PC-9 (cell line): ENCODE results near the gene RNF13. TPM values are rescaled to one million over a fixed set of nuclear protein-coding genes. Genes with fewer than 3 reads are reported as not detected.

ENCODE experiments used
- BruUV-seq: library from RNA; stranded (reverse); fragments of 400-500 nt; replicated peaks from 2 replicates; lab custom pipeline; 2021; lab: Mats Ljungman, UMichigan
- CTCF ChIA-PET: fragments of 300-600 bp; sonication (Branson Sonifier 250); formaldehyde crosslinking; loops from one replicate; lab custom pipeline; 2022; ENCODE audit warnings: antibody characterized with exemption; lab: Charles Lee
- POLR2A ChIA-PET: fragments of 300-600 bp; sonication (Branson Sonifier 250); formaldehyde crosslinking; loops from one replicate; lab custom pipeline; 2022; ENCODE audit warnings: antibody characterized with exemption; ENCODE audit not compliant: unreplicated experiment; lab: Charles Lee
- DNase-seq, 2 experiments: peaks; one replicate each; pipeline versions ENCODE4 v3.0.0 to v3.0.0-alpha.2; 2015 to 2022; ENCODE audit warnings: mixed read lengths in 1 of 2
- H2AFZ ChIP-seq: fragments of 200-600 bp; sonication (generic); 2 replicates; pipeline ENCODE4 v1.8.1; 2017; ENCODE audit warnings: antibody characterized with exemption
- H3F3A ChIP-seq: fragments of 200-600 bp; sonication (generic); 2 replicates; pipeline ENCODE4 v1.8.1; 2017; ENCODE audit warnings: antibody characterized with exemption, mild to moderate bottlenecking, low read depth; ENCODE audit not compliant: insufficient read depth
- H3K27ac ChIP-seq: fragments of 200-600 bp; sonication (generic); 2 replicates; pipeline ENCODE4 v1.6.1; 2016; ENCODE audit warnings: mixed run types
- H3K27me3 ChIP-seq: fragments of 200-600 bp; sonication (generic); 2 replicates; pipeline ENCODE4 v1.6.1; 2016; ENCODE audit warnings: low read depth, mixed run types; ENCODE audit not compliant: insufficient read depth
- H3K36me3 ChIP-seq: fragments of 200-600 bp; sonication (generic); 2 replicates; pipeline ENCODE4 v1.6.1; 2016; ENCODE audit warnings: low read depth, mixed run types
- H3K4me1 ChIP-seq: fragments of 200-600 bp; sonication (generic); replicated peaks from 2 replicates; pipeline ENCODE4 v1.6.1; 2016; ENCODE audit warnings: mixed run types; ENCODE audit not compliant: insufficient read depth
- H3K4me2 ChIP-seq: fragments of 200-600 bp; sonication (generic); 2 replicates; pipeline ENCODE4 v1.6.1; 2017; ENCODE audit warnings: mixed run types
- H3K4me3 ChIP-seq: fragments of 200-600 bp; sonication (generic); 2 replicates; pipeline ENCODE4 v1.6.1; 2016; ENCODE audit warnings: mixed run types
- H3K79me2 ChIP-seq: fragments of 200-600 bp; sonication (generic); 2 replicates; pipeline ENCODE4 v1.6.1; 2017; ENCODE audit warnings: low read depth, mixed run types
- H3K9me2 ChIP-seq: fragments of 200-600 bp; sonication (generic); 2 replicates; pipeline ENCODE4 v1.8.1; 2017; ENCODE audit warnings: mild to moderate bottlenecking; ENCODE audit not compliant: insufficient read depth
- H3K9me3 ChIP-seq: fragments of 200-600 bp; sonication (generic); 2 replicates; pipeline ENCODE4 v1.8.1; 2016; ENCODE audit warnings: low read depth; ENCODE audit not compliant: insufficient read depth
- H4K20me1 ChIP-seq: fragments of 200-600 bp; sonication (generic); 2 replicates; pipeline ENCODE4 v1.8.1; 2017; ENCODE audit not compliant: insufficient read depth
- CTCF ChIP-seq: fragments of 200-600 bp; sonication (generic); conservative IDR thresholded peaks from 2 replicates; pipeline ENCODE4 v1.6.1; 2017; ENCODE audit warnings: mixed run types, antibody characterized with exemption, mild to moderate bottlenecking, moderate library complexity
- EZH2 ChIP-seq: fragments of 200-600 bp; sonication (generic); IDR thresholded peaks from 2 replicates; pipeline ENCODE4 v1.8.0; 2017; ENCODE audit warnings: antibody characterized with exemption, low read depth
- intact Hi-C: fragments of 100-400 bp; cut with micrococcal nuclease; formaldehyde crosslinking; loops from one replicate; pipeline ENCODE4 v1.10.0; 2022; ENCODE audit not compliant: unreplicated experiment
- total RNA-seq: library from RNA; stranded (reverse); gene quantifications from 2 replicates; pipeline ENCODE4 v1.2.3, GENCODE V29; 2021

RNF13 gene
- total RNA-seq, 1 experiment from 2014 or later = 65.0 TPM

DNA sequence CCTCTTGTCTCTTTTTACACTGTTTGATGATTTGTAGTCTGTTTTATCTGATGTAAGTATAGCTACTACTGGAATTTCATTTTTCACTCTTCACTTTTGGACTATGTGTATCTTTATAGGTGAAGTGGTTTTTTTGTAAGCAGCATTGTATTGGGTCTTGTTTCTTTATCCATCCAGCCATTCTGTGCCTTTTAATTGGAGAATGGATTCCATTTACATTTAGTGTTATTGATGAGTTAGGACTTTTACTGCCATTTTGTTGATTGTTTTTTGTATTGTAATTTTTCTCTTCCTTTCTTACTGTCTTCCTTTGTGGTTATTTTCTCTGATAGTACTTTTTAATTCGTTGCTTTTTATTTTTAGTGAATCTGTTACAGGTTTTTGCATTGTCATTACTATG lies 54.5 kb downstream of the RNF13 start:
- ChIA-PET POLR2A (no interaction called here), CTCF (no interaction called here)
- TF ChIP-seq EZH2 (no peak), CTCF (no peak)
- Histone ChIP-seq H3K79me2 (peaks cover 8% of the 10 kb centered on the region; the same call in 1 of the 2 replicates), H3K4me3 (no peak overlapping the region), H3K36me3 (peaks cover 12% of the 10 kb centered on the region), H2AFZ (no peak overlapping the region), H3F3A (no peaks in the 10 kb centered on the region), H3K9me2 (no peaks in the 10 kb centered on the region), H3K27me3 (no peaks in the 10 kb centered on the region), H4K20me1 (peaks cover 8% of the 10 kb centered on the region; the same call in 1 of the 2 replicates), H3K27ac (no peak overlapping the region), H3K9me3 (peaks cover 8% of the 10 kb centered on the region; the same call in 1 of the 2 replicates), H3K4me2 (no peak overlapping the region), H3K4me1 (no peaks in the 10 kb centered on the region)
- BruUV-seq = no TSS peak
- intact Hi-C loops = no loop called here
- no peak for DNase-seq

DNA sequence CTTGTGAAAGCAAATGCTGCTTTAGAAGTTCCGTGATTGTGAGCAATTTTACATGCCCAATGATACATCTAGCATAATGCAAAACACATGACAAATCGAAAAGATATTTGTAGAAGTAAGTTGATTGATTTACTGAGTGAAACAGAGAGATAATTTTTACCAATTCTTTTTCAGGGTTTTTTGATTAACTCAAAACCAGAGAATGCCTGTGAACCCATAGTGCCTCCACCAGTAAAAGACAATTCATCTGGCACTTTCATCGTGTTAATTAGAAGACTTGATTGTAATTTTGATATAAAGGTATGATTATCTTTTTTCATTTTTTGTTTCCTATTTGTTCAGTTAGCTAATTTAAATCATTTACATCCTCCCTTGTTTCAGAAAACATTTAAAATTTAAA lies 58.8 kb downstream of the RNF13 start:
- CTCF ChIA-PET = no interaction called here
- Histone ChIP-seq H3F3A (no peaks in the 10 kb centered on the region), H3K9me2 (no peaks in the 10 kb centered on the region), H3K79me2 (peaks cover 8% of the 10 kb centered on the region; the same call in 1 of the 2 replicates), H3K4me1 (no peaks in the 10 kb centered on the region), H3K4me2 (no peak overlapping the region), H3K27me3 (no peaks in the 10 kb centered on the region), H3K9me3 (peaks cover 8% of the 10 kb centered on the region; the same call in 1 of the 2 replicates), H4K20me1 (peaks cover 8% of the 10 kb centered on the region), H2AFZ (no peak overlapping the region), H3K36me3 (peaks cover 22% of the 10 kb centered on the region), H3K27ac (no peak overlapping the region), H3K4me3 (no peak overlapping the region)
- POLR2A ChIA-PET = no interaction called here
- TF ChIP-seq EZH2 (no peak), CTCF (no peak)
- intact Hi-C loops = no loop called here
- DNase-seq = no peak
- no TSS peak for BruUV-seq

GRCh38 chr3:149872589-149872988 lies 59.6 kb downstream of the RNF13 start:
- H3K9me2 ChIP-seq = no peaks in the 10 kb centered on the region
- intact Hi-C loops = no loop called here
- no peak for DNase-seq
- H3K27ac ChIP-seq = peak overlapping the region; percentile 21; the same call in 1 of the 2 replicates
- peaks cover 8% of the 10 kb centered on the region; the same call in 1 of the 2 replicates for H3K9me3 ChIP-seq
- no peaks in the 10 kb centered on the region for H3F3A ChIP-seq
- no peak overlapping the region for H3K4me2 ChIP-seq
- ChIA-PET POLR2A (no interaction called here), CTCF (interaction anchor here (0.6 kb wide), 1 partner anchor 465 kb away, joined by 3 read pairs; no protein-coding TSS in a partner anchor)
- no peak overlapping the region for H2AFZ ChIP-seq
- H3K36me3 ChIP-seq = peaks cover 22% of the 10 kb centered on the region
- TF ChIP-seq CTCF = no peak
- no peak for TF ChIP-seq EZH2
- H3K4me1 ChIP-seq = no peaks in the 10 kb centered on the region
- peaks cover 8% of the 10 kb centered on the region for H4K20me1 ChIP-seq
- no TSS peak for BruUV-seq
- peaks cover 8% of the 10 kb centered on the region; the same call in 1 of the 2 replicates for H3K79me2 ChIP-seq
- no peaks in the 10 kb centered on the region for H3K27me3 ChIP-seq
- H3K4me3 ChIP-seq = no peak overlapping the region
